Uterus (tissue), 4 donors: ENCODE measurements around the gene OLIG2. TPM values are rescaled to one million over a fixed set of nuclear protein-coding genes. Genes with fewer than 3 reads are reported as not detected.

Experiments used
- DNase-seq, 2 donors: peaks; one replicate each; pipeline ENCODE4 v3.0.0-alpha.2; 2019 to 2020
- H3K27ac ChIP-seq, 2 donors: fragments of 200-600 bp; sonication (generic); 1 replicate in 1 of 2; 2 replicates in 1 of 2; pipeline ENCODE4 v1.5.1; 2016 to 2018
- H3K27me3 ChIP-seq, 2 donors: fragments of 200-600 bp; sonication (generic); one replicate each; pipeline ENCODE4 v1.5.1; 2018 to 2019; ENCODE audit warnings: control low read depth in 1 of 2
- H3K36me3 ChIP-seq, 2 donors: fragments of 200-600 bp; sonication (generic); one replicate each; pipeline ENCODE4 v1.5.1; 2019; ENCODE audit warnings: control low read depth in 1 of 2
- H3K4me1 ChIP-seq, 2 donors: fragments of 200-600 bp; sonication (generic); one replicate each; pipeline ENCODE4 v1.5.1; 2018 to 2019; ENCODE audit warnings: control low read depth in 1 of 2
- H3K4me3 ChIP-seq, 2 donors: fragments of 200-600 bp; sonication (generic); 1 replicate in 1 of 2; 2 replicates in 1 of 2; pipeline ENCODE4 v1.5.1; 2018 to 2019; ENCODE audit warnings: mild to moderate bottlenecking in 1 of 2
- H3K9me3 ChIP-seq, 2 donors: fragments of 200-600 bp; sonication (generic); one replicate each; pipeline ENCODE4 v1.5.1; 2019; ENCODE audit warnings: control low read depth in 1 of 2
- CTCF ChIP-seq, 4 experiments: fragments of 200-600 bp in 2 of 4; fragments of 450-650 bp in 2 of 4; sonication (generic) in 2 of 4; IDR thresholded peaks; one replicate each; pipeline ENCODE4 v1.5.1; 2016 to 2019; ENCODE audit warnings: antibody characterized with exemption in 4 of 4, mild to moderate bottlenecking in 2 of 4, moderate library complexity in 1 of 4
- POLR2A ChIP-seq, 2 donors: fragments of 450-650 bp; IDR thresholded peaks; one replicate each; pipeline ENCODE4 v1.6.1; 2016; ENCODE audit warnings: antibody characterized with exemption in 2 of 2, mild to moderate bottlenecking in 1 of 2, moderate library complexity in 1 of 2
- intact Hi-C: fragments of 100-400 bp; cut with DNase I; formaldehyde crosslinking; loops from one replicate; pipeline ENCODE4 v1.15.1; 2023; ENCODE audit warnings: low total_unique reads
- total RNA-seq, 4 donors: library from RNA; depleted of rRNA in 3 of 4; stranded (reverse); fragments of >200 nt in 3 of 4; gene quantifications; one replicate each; pipeline versions ENCODE4 v1.1.0 to v1.2.4, GENCODE V29; 2014 to 2023
- donor health status: DM: yes; HTN: yes; CAD: no.

OLIG2 gene
- total RNA-seq, 4 donors from 2014 or later, result not detected

GRCh38 chr21:33028773-33029384 is 3.1 kb downstream of the OLIG2 start:
- TF ChIP-seq POLR2A (IDR thresholded peaks at IDR 0.05) (no peak), CTCF (IDR thresholded peaks at IDR 0.05) (no peak)
- Histone ChIP-seq H3K27ac (no peak overlapping the region), H3K9me3 (no peaks in the 10 kb centered on the region), H3K36me3 (no peaks in the 10 kb centered on the region), H3K4me1 (peaks cover 0 to 15% of the 10 kb centered on the region in 2 donors), H3K27me3 (peaks cover 0 to 75% of the 10 kb centered on the region in 2 donors), H3K4me3 (no peak overlapping the region)
- DNase-seq, result no peak
- intact Hi-C loops, result no loop called here

GRCh38 chr21:33029385-33029921 is 3.7 kb downstream of the OLIG2 start:
- no peak for DNase-seq
- no peaks in the 10 kb centered on the region for H3K36me3 ChIP-seq
- H3K9me3 ChIP-seq, result no peaks in the 10 kb centered on the region
- no peak overlapping the region for H3K4me3 ChIP-seq
- peaks cover 0 to 75% of the 10 kb centered on the region in 2 donors for H3K27me3 ChIP-seq
- no peak overlapping the region for H3K27ac ChIP-seq
- no peak for TF ChIP-seq POLR2A (IDR thresholded peaks at IDR 0.05)
- peaks cover 0 to 14% of the 10 kb centered on the region in 2 donors for H3K4me1 ChIP-seq
- intact Hi-C loops, result no loop called here

GRCh38 chr21:33029975-33030461 is 4.3 kb downstream of the OLIG2 start:
- Histone ChIP-seq H3K27ac (no peak overlapping the region), H3K27me3 (peaks cover 0 to 70% of the 10 kb centered on the region in 2 donors), H3K9me3 (no peaks in the 10 kb centered on the region), H3K4me3 (no peak overlapping the region), H3K36me3 (no peaks in the 10 kb centered on the region), H3K4me1 (peaks cover 0 to 12% of the 10 kb centered on the region in 2 donors)
- intact Hi-C loops, result no loop called here
- TF ChIP-seq CTCF (IDR thresholded peaks at IDR 0.05), result no peak
- no peak for TF ChIP-seq POLR2A (IDR thresholded peaks at IDR 0.05)
- no peak for DNase-seq

- no peak overlapping the region for H3K27ac ChIP-seq
- no peak for DNase-seq
- peaks cover 0 to 64% of the 10 kb centered on the region in 2 donors for H3K27me3 ChIP-seq
- no peak overlapping the region for H3K4me3 ChIP-seq
- intact Hi-C loops, result no loop called here
- H3K4me1 ChIP-seq, result peaks cover 0 to 6% of the 10 kb centered on the region in 2 donors
- TF ChIP-seq CTCF (IDR thresholded peaks at IDR 0.05), result no peak
- H3K9me3 ChIP-seq, result no peaks in the 10 kb centered on the region
- H3K36me3 ChIP-seq, result no peaks in the 10 kb centered on the region
Observed at GRCh38 chr21:33030633-33031032, 4.9 kb downstream of the OLIG2 start.

- no peak overlapping the region for H3K27ac ChIP-seq
- no peak for DNase-seq
- peaks cover 0 to 4% of the 10 kb centered on the region in 2 donors for H3K4me1 ChIP-seq
- peaks cover 0 to 57% of the 10 kb centered on the region in 2 donors for H3K27me3 ChIP-seq
- intact Hi-C loops, result no loop called here
- no peaks in the 10 kb centered on the region for H3K36me3 ChIP-seq
- H3K9me3 ChIP-seq, result no peaks in the 10 kb centered on the region
- TF ChIP-seq POLR2A (IDR thresholded peaks at IDR 0.05) (no peak), CTCF (IDR thresholded peaks at IDR 0.05) (no peak)
- no peak overlapping the region for H3K4me3 ChIP-seq
Observed at GRCh38 chr21:33031152-33031911, 5.6 kb downstream of the OLIG2 start.
